Measurements from ENCODE around the gene SLC6A19.

SLC6A19 gene

DNA sequence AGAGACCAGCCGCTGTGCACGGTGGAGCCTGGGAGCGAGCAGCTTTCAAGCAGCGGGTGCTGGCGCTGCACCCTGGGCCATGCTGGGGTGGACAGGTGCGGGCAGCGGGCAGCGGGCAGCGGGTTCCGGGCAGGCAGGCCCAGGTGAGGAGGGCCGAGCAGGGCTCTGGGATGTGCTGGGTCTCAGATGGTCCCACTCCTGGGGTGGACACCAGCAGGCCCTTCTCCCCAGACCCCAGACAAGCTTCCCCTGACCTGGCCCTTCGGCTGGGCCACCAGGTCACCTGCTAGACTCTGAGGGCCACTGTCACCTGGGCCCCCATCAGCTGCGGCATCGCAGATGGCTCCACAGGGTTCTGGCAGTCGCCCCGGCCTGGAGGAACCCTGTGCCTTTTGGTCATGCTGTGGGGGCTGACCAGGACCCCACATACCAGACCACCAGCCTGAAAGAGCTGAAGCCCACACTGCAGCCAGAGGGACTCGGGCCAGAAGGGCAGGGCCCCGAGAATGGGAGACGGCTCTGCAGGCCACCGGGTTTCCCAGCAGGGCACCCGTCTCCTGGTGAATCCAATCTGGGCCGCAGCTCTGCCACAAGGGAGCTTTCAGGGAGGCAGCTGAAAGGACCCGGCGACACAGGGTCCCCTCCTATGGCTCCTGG, 2.0 kb downstream of the SLC6A19 start:
- H3K4me3 ChIP-seq (ENCODE audit: low read depth, low read length): no peak overlapping the region
- POLR2A ChIA-PET: no interaction called here
- CTCF ChIA-PET: no interaction called here
- TF ChIP-seq, protein P1, sequence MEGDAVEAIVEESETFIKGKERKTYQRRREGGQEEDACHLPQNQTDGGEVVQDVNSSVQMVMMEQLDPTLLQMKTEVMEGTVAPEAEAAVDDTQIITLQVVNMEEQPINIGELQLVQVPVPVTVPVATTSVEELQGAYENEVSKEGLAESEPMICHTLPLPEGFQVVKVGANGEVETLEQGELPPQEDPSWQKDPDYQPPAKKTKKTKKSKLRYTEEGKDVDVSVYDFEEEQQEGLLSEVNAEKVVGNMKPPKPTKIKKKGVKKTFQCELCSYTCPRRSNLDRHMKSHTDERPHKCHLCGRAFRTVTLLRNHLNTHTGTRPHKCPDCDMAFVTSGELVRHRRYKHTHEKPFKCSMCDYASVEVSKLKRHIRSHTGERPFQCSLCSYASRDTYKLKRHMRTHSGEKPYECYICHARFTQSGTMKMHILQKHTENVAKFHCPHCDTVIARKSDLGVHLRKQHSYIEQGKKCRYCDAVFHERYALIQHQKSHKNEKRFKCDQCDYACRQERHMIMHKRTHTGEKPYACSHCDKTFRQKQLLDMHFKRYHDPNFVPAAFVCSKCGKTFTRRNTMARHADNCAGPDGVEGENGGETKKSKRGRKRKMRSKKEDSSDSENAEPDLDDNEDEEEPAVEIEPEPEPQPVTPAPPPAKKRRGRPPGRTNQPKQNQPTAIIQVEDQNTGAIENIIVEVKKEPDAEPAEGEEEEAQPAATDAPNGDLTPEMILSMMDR (IDR thresholded peaks at IDR 0.05; ENCODE audit: insufficient read depth, low read length, missing control alignments): no peak
- DNase-seq (ENCODE audit: low read depth, low spot score): no peak

DNA sequence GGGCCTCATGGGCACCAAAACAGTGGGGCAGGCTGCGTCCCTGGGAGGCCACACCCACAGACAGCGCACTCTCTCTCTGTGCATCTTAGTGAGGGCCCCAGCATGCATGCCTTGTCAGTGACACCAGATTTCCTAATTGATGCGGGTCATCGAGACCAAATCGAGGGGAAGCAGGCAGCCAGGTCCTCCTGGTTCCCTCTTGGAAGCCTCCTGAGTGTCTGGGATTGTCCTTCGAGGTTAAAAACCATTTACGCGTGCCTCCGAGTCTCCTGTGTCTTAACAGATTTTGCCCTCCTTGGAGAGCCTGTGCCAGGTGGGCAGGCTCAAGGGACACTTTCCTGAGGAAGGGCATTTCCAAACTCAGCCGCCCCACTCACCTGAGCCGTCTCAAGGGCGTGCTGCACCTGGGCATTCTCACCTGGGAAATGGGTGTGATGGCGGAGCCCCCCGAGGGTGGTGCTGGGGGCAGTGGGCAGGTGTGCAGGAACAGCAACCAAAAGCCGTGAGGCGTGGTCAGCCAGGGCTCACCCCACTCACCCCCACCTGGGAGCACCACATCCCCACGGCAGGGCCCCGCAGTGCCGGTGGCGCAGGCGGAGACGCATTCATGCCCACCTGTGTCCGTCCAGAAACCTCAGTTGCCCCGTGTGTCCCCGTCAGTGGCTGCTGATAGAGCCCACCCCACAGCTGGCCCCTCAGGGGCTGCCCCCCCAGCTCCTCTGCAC, 2.7 kb downstream of the SLC6A19 start:
- TF ChIP-seq, protein P1 (IDR thresholded peaks at IDR 0.05; ENCODE audit: insufficient read depth, low read length, missing control alignments): no peak
- no peak overlapping the region for H3K4me3 ChIP-seq (ENCODE audit: low read depth, low read length)
- ChIA-PET POLR2A (interaction anchor here (0.6 kb wide), 1 partner anchor 442 kb away, joined by 3 read pairs; no protein-coding TSS in a partner anchor), CTCF (interaction anchor here (0.8 to 1.1 kb wide), 3 partner anchors 10 to 280 kb away, joined by 3 to 6 read pairs (median 4); no protein-coding TSS in a partner anchor)
- DNase-seq (ENCODE audit: low read depth, low spot score): no peak

DNA sequence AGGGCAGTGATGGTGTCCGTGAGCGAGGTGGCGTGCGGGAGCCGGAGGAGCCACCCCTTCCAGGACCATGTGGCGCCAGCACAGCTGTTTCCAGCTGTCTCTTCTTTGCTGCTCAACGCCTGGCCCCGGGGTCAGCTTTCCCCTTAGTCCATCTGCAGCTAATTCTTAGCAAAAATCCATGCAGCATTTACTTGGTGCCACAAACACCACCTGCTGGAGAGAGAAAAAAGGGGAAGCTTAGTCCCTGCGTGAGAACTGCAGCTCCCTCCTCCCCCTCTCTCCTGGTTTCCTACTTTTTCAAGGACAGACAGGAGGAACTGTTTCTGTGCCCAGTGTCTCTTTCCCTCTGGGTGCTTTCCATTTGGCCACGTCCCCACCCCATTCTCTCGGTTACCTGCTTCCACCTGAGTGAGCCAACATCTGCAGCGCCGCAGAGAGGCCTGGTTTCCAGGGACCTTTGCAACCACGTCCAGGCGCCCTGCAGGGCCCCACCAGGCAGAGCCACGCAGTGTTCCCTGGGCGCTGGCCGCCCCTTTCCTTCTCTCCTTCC, 3.4 kb downstream of the SLC6A19 start:
- TF ChIP-seq, protein P1 (IDR thresholded peaks at IDR 0.05; ENCODE audit: insufficient read depth, low read length, missing control alignments): peak; percentile 24
- DNase-seq (ENCODE audit: low read depth, low spot score): no peak
- no peak overlapping the region for H3K4me3 ChIP-seq (ENCODE audit: low read depth, low read length)
- ChIA-PET POLR2A (interaction anchor here (0.6 kb wide), 1 partner anchor 441 kb away, joined by 3 read pairs; no protein-coding TSS in a partner anchor), CTCF (interaction anchor here (0.8 to 1.1 kb wide), 3 partner anchors 9 to 281 kb away, joined by 3 to 6 read pairs (median 4); no protein-coding TSS in a partner anchor)

DNA sequence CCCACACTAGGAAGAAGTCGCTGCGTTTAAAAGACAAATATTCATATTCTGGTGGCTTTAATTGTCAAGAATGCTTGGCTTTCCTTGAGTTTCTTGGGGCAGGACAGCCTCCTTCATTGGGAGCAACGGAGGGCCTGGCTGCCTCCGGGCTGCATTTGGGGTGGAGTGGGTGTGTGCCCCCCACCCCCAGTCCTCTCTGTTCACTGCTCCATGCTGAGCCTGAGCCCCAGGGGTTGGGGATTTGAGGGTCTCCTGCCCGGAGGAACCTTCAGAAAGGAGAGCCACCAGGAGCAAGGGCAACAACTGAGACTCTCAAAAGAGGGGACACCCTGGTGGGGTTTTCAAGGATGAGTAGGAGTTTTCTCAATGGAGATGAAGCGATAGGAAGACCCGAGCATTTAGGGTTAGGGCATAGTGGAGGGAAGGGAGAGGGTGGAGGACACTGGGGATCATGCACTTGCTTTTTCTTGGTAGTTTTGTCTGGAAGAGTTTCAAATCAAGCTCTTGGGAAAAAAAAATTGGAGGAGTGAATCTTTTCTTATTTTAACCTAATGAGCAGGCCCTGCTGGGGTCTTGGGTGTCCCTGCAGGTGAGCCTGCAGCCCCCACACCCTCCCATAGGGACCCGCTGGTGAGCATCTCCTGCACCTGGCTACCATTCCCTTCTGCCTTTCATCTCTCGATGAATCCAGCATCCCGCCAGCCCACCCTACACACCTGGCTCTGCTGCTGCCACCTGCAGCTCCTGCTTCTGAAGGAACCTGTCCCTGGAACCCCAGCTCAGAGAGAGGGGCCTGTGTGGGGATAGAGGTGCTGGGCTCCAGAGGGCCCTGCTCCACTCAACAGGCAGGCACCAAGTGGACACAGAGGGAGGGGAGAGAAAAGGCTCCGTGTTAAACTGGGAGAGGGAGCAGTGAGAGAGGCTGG, 4.1 kb downstream of the SLC6A19 start:
- POLR2A ChIA-PET: interaction anchor here (0.6 kb wide), 1 partner anchor 441 kb away, joined by 3 read pairs; no protein-coding TSS in a partner anchor
- H3K4me3 ChIP-seq (ENCODE audit: low read depth, low read length): no peak overlapping the region
- no peak for DNase-seq (ENCODE audit: low read depth, low spot score)
- TF ChIP-seq, protein P1 (IDR thresholded peaks at IDR 0.05; ENCODE audit: insufficient read depth, low read length, missing control alignments): no peak
- CTCF ChIA-PET: interaction anchor here (0.9 kb wide), 1 partner anchor 19 kb away, joined by 3 read pairs; no protein-coding TSS in a partner anchor

DNA sequence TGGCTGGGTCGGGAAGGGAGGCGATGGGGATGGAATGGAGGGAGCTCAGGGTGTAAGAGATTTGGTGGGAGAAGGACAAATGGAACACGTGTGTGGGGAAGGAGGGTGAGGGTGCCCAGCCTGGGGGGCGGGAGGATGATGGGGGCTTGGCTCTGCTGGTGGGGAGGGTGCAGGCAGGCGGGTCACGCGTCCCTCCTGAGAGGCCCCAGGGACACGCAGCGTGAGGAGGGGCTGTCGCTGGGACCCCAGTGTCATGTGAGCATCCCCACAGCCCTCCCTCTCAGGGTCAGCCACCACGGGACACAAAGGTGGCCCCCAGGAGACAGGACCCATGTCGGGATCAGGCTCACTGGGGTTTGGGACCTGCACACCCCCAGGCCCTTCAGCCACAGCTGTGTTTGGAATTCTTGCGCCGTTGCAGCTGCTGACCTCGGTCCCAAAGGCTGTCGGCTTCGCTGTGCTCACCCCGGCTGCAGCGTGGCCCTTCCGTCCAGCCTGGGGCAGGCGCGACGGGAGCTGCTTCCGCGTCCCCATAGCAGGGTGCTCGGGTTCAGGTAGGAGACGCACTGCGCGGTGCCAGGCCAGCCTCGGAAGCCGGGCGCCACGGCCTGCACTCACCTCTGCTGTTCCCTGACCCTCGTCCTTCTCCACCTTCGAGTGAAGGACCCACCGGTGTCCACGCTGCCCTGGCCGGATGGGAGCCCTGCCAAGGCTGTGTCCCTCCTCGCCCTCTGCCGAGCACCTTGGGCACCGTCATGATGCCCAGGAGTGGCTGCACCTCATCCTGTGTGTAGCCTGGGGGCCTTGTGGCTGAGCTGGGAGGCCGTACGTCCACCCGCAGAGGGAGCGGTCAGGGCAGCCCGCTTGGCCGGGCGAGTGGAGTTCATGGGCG, 5.4 kb downstream of the SLC6A19 start:
- POLR2A ChIA-PET: interaction anchor here (0.7 kb wide), 1 partner anchor 10 kb away, joined by 3 read pairs; no protein-coding TSS in a partner anchor
- DNase-seq (ENCODE audit: low read depth, low spot score): no peak
- TF ChIP-seq, protein P1 (IDR thresholded peaks at IDR 0.05; ENCODE audit: insufficient read depth, low read length, missing control alignments): no peak
- H3K4me3 ChIP-seq (ENCODE audit: low read depth, low read length): no peak overlapping the region
- CTCF ChIA-PET: interaction anchor here (0.9 to 2.5 kb wide), 3 partner anchors 20 to 438 kb away, joined by 3 to 17 read pairs (median 3); no protein-coding TSS in a partner anchor
